Measurements from ENCODE around the gene RCVRN. TPM values are rescaled to one million over a fixed set of nuclear protein-coding genes. Genes with fewer than 3 reads are reported as not detected.

Gene RCVRN
- total RNA-seq, result not detected

DNA sequence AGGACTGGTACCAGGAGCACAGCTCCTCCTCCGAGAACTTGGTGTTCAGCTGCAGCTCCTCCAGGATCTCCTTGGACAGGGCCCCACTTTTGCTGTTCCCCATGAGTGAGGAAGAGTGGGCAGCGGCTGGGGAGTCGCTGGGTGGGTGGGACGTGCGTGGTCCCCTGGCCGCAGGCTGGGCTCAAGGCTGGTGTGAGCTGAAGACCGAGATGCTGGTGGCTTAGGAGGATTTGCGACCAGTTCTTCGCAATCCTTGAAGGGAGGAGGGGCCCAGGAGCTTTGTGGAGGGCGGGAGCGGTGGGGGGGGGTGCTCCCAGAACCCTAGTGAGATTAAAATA is at the start of gene RCVRN:
TSS of gene RCVRN (minus strand) at position 194 of the 338 bp plus-strand sequence. CDS start at position 103, 91 bp downstream.
- no peaks in the 10 kb centered on the region for H3K4me1 Mint-ChIP-seq
- no peaks in the 10 kb centered on the region for H3K36me3 Mint-ChIP-seq
- peaks cover 17% of the 10 kb centered on the region for H3K27me3 Mint-ChIP-seq
- no peak within 1 kb of the TSS for H3K27ac Mint-ChIP-seq
- no peak within 1 kb of the TSS for H3K4me3 Mint-ChIP-seq
- H3K9me3 Mint-ChIP-seq, result no peaks in the 10 kb centered on the region
- DNase-seq, result no peak

DNA sequence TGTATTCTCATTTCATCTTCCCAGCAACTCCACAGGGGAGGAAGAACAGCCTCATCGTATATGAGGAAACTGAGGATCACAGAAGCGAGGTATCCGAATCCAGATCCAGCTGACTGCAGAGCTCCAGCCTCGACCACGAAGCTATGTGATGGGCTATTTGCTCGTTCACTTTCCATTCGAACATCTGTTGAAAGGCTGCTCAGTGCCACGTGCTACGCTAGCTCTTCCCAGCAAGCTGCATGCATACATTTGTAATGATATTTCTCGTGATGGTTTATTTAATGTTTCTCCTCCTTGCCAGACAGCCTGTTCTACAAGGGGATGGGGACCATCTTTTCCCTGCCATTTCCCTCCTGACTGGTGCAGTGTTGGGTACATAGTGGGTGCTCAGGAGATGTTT is 48.4 kb upstream of the RCVRN start:
- Mint-ChIP-seq H3K27ac (no peak overlapping the region), H3K4me1 (no peaks in the 10 kb centered on the region), H3K36me3 (no peaks in the 10 kb centered on the region), H3K9me3 (no peaks in the 10 kb centered on the region), H3K27me3 (no peaks in the 10 kb centered on the region), H3K4me3 (no peak overlapping the region)
- no peak for DNase-seq

DNA sequence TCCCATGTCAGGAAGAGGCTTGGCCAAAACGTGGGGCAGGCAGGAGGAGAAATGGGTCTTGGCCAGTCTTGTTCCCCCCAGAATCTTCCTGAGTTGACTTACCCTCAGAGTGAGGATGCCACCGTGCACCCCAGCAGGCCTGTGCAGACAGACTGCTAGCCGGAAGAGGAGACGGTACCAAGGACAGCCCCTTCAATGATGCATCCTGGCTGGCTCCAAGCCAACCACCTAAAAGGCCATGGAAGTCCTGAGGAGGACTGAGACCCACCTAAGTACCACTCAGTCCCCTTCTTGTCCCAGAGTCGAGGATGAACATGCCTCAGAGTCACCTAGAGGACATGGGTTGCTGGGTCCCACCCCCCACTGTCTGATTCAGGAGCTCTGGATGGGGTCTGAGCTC is 46.7 kb upstream of the RCVRN start:
- DNase-seq, result no peak
- Mint-ChIP-seq H3K27ac (no peak overlapping the region), H3K27me3 (no peaks in the 10 kb centered on the region), H3K36me3 (no peaks in the 10 kb centered on the region), H3K4me1 (no peaks in the 10 kb centered on the region), H3K9me3 (no peaks in the 10 kb centered on the region), H3K4me3 (no peak overlapping the region)

DNA sequence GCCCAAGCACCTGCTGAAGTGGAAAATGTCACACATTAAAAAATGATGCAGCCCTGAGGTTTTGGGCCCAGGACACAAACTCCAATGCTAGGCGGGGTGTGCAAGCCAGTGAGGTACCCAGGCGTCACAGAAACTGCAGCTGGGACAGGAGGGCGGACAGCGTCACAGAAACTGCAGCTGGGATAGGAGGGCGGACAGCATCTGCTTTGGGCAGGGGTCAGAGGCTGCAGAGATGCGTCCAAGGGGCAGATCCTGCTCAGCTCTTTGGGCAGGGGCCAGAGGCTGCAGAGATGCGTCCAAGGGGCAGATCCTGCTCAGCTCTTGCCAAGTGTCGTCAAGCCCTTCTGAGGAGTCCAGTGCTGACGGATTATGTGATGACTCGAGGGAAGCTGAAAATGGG is 43.9 kb upstream of the RCVRN start:
- H3K4me3 Mint-ChIP-seq, result no peak overlapping the region
- H3K9me3 Mint-ChIP-seq, result no peaks in the 10 kb centered on the region
- H3K4me1 Mint-ChIP-seq, result no peaks in the 10 kb centered on the region
- no peaks in the 10 kb centered on the region for H3K27me3 Mint-ChIP-seq
- DNase-seq, result no peak
- H3K27ac Mint-ChIP-seq, result no peak overlapping the region
- no peaks in the 10 kb centered on the region for H3K36me3 Mint-ChIP-seq

DNA sequence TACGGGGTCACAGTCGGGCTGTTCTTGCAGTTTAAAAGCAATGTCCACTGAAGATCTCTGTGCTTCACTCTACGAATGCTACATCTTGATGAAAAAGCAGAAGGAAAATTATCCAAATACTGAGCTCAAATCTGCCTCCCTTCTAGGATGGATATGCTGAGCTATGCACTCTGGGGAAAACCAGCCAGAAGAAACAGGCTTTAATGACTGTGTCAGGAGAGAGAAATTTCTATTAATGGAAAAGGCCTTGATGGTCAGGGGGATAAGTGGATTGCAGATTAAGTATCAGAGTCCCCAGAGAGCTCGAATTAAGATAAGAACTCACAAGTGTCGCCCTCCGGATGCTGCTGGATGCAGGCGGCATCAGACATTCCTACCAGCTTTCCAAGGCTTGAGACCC is 39.6 kb upstream of the RCVRN start:
- no peak for DNase-seq
- H3K4me1 Mint-ChIP-seq, result no peaks in the 10 kb centered on the region
- no peak overlapping the region for H3K4me3 Mint-ChIP-seq
- H3K9me3 Mint-ChIP-seq, result no peaks in the 10 kb centered on the region
- no peaks in the 10 kb centered on the region for H3K36me3 Mint-ChIP-seq
- no peaks in the 10 kb centered on the region for H3K27me3 Mint-ChIP-seq
- no peak overlapping the region for H3K27ac Mint-ChIP-seq

DNA sequence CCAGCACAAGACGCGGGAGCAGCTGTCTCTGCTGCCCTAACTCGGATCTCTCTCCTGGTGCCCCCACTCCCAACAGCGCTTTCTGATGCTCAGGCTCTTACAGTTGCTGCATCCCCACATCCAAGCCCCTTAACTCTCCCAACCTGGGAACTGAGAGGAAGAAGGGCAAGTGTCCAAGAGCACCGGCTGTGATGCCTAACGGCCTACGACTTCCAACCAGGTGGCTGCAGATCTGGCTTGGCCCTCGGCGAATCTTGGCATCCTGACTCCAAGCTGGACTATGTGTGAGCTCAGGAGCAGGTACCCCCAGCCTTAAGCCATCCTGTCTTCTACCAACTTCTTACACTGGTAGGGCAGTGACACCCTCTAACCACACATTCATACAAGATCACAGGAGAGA is 38.3 kb upstream of the RCVRN start:
- Mint-ChIP-seq H3K4me3 (no peak overlapping the region), H3K27ac (no peak overlapping the region), H3K4me1 (no peaks in the 10 kb centered on the region), H3K27me3 (no peaks in the 10 kb centered on the region), H3K9me3 (peaks cover 2% of the 10 kb centered on the region), H3K36me3 (no peaks in the 10 kb centered on the region)
- no peak for DNase-seq

DNA sequence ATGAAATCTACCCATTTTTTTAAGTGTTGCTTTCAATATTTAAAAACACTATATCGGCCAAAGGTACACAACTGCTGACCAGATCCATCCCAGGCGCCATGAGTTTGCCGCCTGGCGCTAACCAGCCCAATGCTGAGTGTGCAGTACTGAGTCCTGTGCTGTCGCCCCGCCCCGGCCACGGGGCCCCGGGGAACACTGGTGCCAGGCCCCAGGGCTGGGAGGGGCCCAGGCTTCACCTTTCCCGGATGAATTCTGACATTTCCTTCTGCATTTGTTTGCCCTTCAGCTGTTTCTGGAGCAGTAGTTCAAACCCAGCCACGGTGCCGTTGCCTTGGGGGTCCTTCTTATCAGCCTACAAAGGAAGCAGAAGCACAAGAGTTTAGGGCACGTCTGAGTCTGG is 37.8 kb upstream of the RCVRN start:
- Mint-ChIP-seq H3K4me3 (no peak overlapping the region), H3K4me1 (no peaks in the 10 kb centered on the region), H3K27ac (no peak overlapping the region), H3K36me3 (no peaks in the 10 kb centered on the region), H3K9me3 (peaks cover 2% of the 10 kb centered on the region), H3K27me3 (no peaks in the 10 kb centered on the region)
- DNase-seq, result no peak

DNA sequence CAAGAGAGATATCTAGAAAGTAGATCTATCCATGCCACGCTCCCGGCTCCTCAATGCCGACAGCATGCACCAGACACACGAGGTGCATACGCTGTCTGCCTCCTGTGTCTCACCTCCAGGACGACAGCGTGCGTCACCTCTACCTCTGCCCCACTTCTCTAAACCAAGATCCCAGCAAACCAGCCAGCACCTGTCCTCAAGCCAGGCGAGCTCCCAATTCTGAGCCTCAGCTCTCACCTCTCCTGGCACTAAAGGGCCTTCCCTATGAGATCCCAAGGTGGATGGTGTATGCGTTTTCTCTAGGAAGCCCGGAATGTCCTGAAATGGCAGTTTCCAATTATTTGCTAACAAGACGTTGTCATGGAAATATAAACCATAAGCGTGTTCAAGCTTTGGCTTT is 36.2 kb upstream of the RCVRN start:
- Mint-ChIP-seq H3K9me3 (peaks cover 2% of the 10 kb centered on the region), H3K27ac (no peak overlapping the region), H3K4me1 (no peaks in the 10 kb centered on the region), H3K27me3 (no peaks in the 10 kb centered on the region), H3K36me3 (no peaks in the 10 kb centered on the region), H3K4me3 (no peak overlapping the region)
- DNase-seq, result no peak

DNA sequence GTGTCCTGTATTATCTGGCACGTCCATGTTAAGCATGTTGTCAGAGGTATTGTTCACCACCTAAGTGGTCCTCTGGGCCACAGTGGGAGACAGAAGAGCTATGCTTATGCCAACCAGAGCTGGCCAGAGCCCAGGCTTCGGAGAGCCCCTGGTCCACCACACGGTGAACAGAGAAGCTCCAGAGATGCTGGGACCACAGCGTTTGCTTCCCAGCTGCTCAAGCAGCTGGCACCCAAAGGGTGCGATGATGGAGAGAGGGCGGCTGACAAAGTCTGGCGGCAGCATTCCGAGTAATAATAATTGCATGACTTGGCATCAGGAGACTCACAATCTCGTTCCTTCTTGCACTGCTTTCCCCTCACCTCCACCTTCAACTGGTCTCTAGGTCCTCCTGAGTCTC is 35.8 kb upstream of the RCVRN start:
- no peaks in the 10 kb centered on the region for H3K4me1 Mint-ChIP-seq

DNA sequence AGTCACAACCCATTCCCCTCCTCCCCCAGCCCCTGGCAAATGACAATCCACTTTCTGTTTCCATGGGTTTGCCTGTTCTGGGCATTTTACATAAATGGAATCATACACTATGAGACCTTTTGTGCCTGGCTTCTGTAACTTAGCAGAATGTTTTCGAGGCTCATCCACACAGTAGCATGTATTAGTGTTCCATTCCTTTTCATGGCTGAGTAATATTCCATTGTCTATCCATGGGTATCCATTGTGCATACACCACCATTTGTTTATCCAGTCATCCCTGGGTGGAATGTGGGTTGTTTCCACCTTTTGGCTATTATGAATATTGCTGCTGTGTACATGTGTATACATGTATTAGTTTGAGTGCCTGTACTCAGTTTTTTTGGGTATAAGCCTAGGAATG is 33.7 kb upstream of the RCVRN start:
- DNase-seq, result no peak
- no peaks in the 10 kb centered on the region for H3K27me3 Mint-ChIP-seq
- H3K27ac Mint-ChIP-seq, result no peak overlapping the region
- no peak overlapping the region for H3K4me3 Mint-ChIP-seq
- H3K4me1 Mint-ChIP-seq, result no peaks in the 10 kb centered on the region
- peaks cover 2% of the 10 kb centered on the region for H3K9me3 Mint-ChIP-seq
- no peaks in the 10 kb centered on the region for H3K36me3 Mint-ChIP-seq

More for the DNA sequence above, 35.8 kb upstream of the RCVRN start:
- DNase-seq, result no peak
- Mint-ChIP-seq H3K36me3 (no peaks in the 10 kb centered on the region), H3K4me3 (no peak overlapping the region), H3K27ac (no peak overlapping the region), H3K9me3 (peaks cover 2% of the 10 kb centered on the region), H3K27me3 (no peaks in the 10 kb centered on the region)

DNA sequence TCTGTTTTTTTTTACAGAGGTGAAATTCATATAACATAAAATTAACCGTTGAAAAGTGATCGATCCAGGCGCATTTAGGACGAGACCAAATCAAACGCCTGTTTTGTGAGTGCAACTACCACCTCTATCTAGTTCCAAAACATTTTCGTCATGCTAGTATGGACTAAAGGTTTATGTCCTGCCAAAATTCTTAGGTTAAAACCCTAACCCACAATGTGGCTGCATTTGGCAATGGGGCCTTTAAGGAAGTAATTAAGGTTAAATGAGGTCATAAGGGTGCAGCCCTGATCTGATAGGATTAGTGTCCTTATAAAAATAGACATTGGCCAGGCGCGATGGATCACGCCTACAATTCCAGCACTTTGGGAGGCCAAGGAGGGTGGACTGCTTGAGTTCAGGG is 32.8 kb upstream of the RCVRN start:
- Mint-ChIP-seq H3K4me1 (no peaks in the 10 kb centered on the region), H3K27ac (no peak overlapping the region), H3K36me3 (no peaks in the 10 kb centered on the region), H3K27me3 (no peaks in the 10 kb centered on the region), H3K9me3 (peaks cover 2% of the 10 kb centered on the region), H3K4me3 (no peak overlapping the region)
- no peak for DNase-seq

DNA sequence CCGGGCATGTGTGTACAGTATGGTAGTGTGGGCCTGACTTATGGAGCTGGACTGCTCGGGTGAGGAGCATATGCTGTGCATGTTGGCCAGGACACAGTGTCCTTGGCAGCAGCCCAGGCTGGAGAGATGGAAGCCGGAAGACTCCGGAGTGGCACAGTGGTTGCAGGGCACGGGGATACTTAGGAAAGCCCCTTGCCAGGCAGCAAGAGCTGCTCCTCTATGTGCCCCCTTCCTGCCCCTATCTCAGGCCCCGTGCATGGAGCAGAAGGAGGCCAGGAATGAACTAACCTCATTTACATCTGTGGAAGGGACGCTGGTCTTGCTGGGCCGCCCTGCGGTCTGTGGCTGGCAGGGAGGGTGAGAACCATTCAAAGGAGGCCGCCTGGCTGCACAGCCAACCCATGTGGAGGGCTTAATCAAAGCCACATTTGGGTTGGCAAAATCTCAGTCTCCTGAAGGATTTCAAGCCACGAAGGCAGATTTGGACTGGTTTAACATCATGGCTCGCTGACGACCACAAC is 32.2 kb upstream of the RCVRN start:
- Mint-ChIP-seq H3K27ac (no peak overlapping the region), H3K4me1 (no peaks in the 10 kb centered on the region), H3K4me3 (no peak overlapping the region), H3K36me3 (no peaks in the 10 kb centered on the region), H3K27me3 (no peaks in the 10 kb centered on the region), H3K9me3 (peaks cover 2% of the 10 kb centered on the region)
- no peak for DNase-seq

DNA sequence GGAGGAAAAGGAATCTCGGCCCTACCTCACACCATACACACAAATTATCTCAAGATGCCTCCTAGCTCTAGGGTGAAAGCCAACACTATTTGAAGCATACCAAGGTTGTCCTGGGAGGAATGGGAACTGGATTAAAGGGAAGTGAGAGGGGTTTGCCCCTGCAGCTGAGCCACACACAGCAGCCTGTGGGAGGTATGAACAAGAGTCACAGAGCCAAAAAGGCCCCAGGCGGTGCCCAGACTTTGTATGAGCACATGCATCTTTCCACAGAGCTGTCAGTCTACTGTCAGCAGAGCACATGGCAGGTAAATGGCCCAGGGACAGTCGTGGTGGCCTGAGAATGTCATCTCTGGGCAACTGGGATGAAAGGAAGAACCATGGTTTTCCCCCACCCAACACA is 31.0 kb upstream of the RCVRN start:
- Mint-ChIP-seq H3K27ac (no peak overlapping the region), H3K4me3 (no peak overlapping the region), H3K4me1 (no peaks in the 10 kb centered on the region), H3K36me3 (no peaks in the 10 kb centered on the region), H3K9me3 (peaks cover 2% of the 10 kb centered on the region), H3K27me3 (no peaks in the 10 kb centered on the region)
- no peak for DNase-seq

DNA sequence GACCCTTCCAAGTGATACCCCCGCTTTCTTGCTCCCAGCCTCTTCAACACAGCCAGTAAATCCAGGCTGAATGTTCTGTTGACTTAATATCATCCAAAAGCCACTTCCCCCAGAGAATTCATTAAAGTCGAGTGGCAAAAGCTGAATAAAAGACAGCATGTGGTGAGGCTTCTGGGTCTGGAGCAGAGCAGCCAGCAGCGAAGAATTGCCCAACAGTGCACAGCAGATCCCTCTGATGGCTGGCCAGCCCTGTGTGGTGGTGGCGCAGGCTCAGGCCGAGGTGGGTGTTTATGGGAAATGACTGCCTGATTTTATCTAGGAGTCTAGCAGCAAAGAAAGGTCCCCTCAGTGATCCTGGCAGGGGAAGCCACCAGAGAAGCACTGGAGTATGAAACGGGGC is 30.3 kb upstream of the RCVRN start:
- Mint-ChIP-seq H3K36me3 (no peaks in the 10 kb centered on the region), H3K4me3 (no peak overlapping the region), H3K27ac (no peak overlapping the region), H3K27me3 (no peaks in the 10 kb centered on the region), H3K9me3 (peaks cover 2% of the 10 kb centered on the region), H3K4me1 (no peaks in the 10 kb centered on the region)
- DNase-seq, result no peak

DNA sequence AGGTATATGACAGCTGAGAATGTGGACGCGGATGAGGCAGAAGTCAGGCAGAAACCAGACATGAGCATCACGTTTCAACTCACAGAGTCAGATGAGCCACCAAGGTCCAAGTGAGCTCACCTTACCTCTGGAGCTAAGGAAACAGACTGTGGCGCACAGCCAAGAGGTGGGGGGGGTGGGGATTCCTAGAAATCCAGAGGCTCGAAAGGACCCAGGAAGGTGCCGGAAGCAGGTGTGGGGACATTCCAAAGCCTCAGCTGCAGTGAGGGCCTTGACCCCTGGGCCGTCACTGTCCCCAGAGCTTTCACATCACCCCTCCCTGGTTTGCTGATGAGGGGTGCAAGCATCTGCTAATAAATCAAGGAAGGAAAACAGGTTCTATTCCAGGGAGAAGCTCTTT is 29.3 kb upstream of the RCVRN start:
- H3K4me1 Mint-ChIP-seq, result no peaks in the 10 kb centered on the region
- DNase-seq, result no peak
- H3K4me3 Mint-ChIP-seq, result no peak overlapping the region
- H3K9me3 Mint-ChIP-seq, result peaks cover 2% of the 10 kb centered on the region
- no peak overlapping the region for H3K27ac Mint-ChIP-seq
- H3K27me3 Mint-ChIP-seq, result no peaks in the 10 kb centered on the region
- no peaks in the 10 kb centered on the region for H3K36me3 Mint-ChIP-seq

DNA sequence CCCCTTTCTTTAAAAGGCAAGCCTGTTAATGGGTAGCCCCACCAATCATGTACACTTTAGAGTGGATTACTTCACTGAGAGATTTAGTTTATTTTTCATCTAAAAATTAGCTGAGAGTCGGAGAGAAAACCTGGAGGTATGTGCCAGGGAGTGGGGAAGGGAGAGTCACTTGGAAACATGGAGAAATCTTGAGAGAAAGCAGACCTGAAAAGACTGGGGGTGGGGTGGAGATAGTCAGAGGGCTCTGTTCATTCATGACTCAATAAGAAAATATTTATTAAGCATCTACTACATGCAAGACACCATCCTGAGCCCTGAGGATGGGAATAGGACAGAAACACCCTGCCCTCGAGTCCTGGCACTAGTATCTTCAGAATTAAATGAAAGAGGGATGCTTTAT is 27.4 kb upstream of the RCVRN start:
- DNase-seq, result no peak
- Mint-ChIP-seq H3K4me1 (no peaks in the 10 kb centered on the region), H3K27me3 (no peaks in the 10 kb centered on the region), H3K27ac (no peak overlapping the region), H3K9me3 (no peaks in the 10 kb centered on the region), H3K4me3 (no peak overlapping the region), H3K36me3 (no peaks in the 10 kb centered on the region)

DNA sequence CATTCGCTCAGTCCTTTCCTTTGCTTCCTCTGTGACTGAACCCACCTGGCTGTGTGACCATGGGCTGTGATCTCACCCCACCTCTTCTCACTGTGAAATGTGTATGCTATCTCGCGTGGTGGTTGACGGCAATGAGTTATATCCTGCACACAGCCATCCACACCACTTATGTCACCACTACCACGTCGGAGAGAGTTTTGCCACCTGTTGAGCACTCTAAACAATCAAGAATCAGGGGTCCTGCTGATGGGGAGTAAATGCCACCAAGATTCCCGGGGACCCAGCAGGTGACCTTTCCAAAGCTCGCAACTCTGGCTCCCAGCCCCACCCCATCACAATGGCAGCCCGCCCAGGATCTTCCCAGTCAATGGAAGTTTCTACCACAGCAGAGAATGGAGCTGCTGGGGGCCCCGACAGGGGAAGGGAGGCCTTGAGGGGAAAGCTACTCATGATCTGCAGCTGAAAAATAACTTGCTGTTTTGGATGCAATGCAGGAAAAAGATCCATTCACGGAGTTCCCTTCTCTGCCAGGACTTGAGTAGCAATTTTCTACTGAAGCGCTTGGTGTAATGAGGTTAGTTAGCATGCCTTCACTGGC is 26.2 kb upstream of the RCVRN start:
- no peak overlapping the region for H3K4me3 Mint-ChIP-seq
- no peak overlapping the region for H3K27ac Mint-ChIP-seq
- no peaks in the 10 kb centered on the region for H3K9me3 Mint-ChIP-seq
- no peak for DNase-seq
- no peaks in the 10 kb centered on the region for H3K4me1 Mint-ChIP-seq
- H3K27me3 Mint-ChIP-seq, result no peaks in the 10 kb centered on the region
- no peaks in the 10 kb centered on the region for H3K36me3 Mint-ChIP-seq
